Measurements from ENCODE around the gene HOXA7.

Gene HOXA7

GRCh38 chr7:27162561-27163287 is 6.2 kb upstream of the HOXA7 start:
- H3K9me3 ChIP-seq (ENCODE audit: control insufficient read depth, insufficient read depth, low read length): no peaks in the 10 kb centered on the region
- no peak overlapping the region for H3K4me2 ChIP-seq (ENCODE audit: low read length)
- no peak overlapping the region for H3K4me3 ChIP-seq (ENCODE audit: low read length)
- no peaks in the 10 kb centered on the region for H3K79me2 ChIP-seq (ENCODE audit: control insufficient read depth, low read length)
- no peak overlapping the region for H3K27ac ChIP-seq (ENCODE audit: low read depth, low read length)
- TF ChIP-seq CTCF (IDR thresholded peaks at IDR 0.05; ENCODE audit: low read depth, low read length, poor library complexity, severe bottlenecking) (no peak), EZH2phosphoT487 (IDR thresholded peaks at IDR 0.05; ENCODE audit: borderline replicate concordance, low read length) (no peak)
- no peaks in the 10 kb centered on the region for H4K20me1 ChIP-seq (ENCODE audit: control insufficient read depth, insufficient read depth, low read depth, low read length)
- no peaks in the 10 kb centered on the region for H3K36me3 ChIP-seq (ENCODE audit: control insufficient read depth, low read length)
- peaks cover 20% of the 10 kb centered on the region for H3K4me1 ChIP-seq (ENCODE audit: control insufficient read depth, low read length)
- no peaks in the 10 kb centered on the region; the same call in 1 of the 2 replicates for H3F3A ChIP-seq (ENCODE audit: control insufficient read depth, insufficient read depth)
- no peaks in the 10 kb centered on the region for H3K9me2 ChIP-seq (replicated peaks; ENCODE audit: control insufficient read depth, low read length)
- H3K27me3 ChIP-seq (ENCODE audit: control insufficient read depth, low read length): peaks cover 63% of the 10 kb centered on the region

GRCh38 chr7:27161721-27162560 is 5.5 kb upstream of the HOXA7 start:
- no peaks in the 10 kb centered on the region for H3K36me3 ChIP-seq (ENCODE audit: control insufficient read depth, low read length)
- H3K9me3 ChIP-seq (ENCODE audit: control insufficient read depth, insufficient read depth, low read length): no peaks in the 10 kb centered on the region
- H3K4me3 ChIP-seq (ENCODE audit: low read length): no peak overlapping the region; the same call in 1 of the 2 replicates
- H3K9me2 ChIP-seq (replicated peaks; ENCODE audit: control insufficient read depth, low read length): no peaks in the 10 kb centered on the region
- peaks cover 63% of the 10 kb centered on the region for H3K27me3 ChIP-seq (ENCODE audit: control insufficient read depth, low read length)
- TF ChIP-seq CTCF (IDR thresholded peaks at IDR 0.05; ENCODE audit: low read depth, low read length, poor library complexity, severe bottlenecking) (no peak), EZH2phosphoT487 (IDR thresholded peaks at IDR 0.05; ENCODE audit: borderline replicate concordance, low read length) (no peak)
- H3K27ac ChIP-seq (ENCODE audit: low read depth, low read length): no peak overlapping the region
- peaks cover 20% of the 10 kb centered on the region for H3K4me1 ChIP-seq (ENCODE audit: control insufficient read depth, low read length)
- peak overlapping the region; percentile 93 for H3K4me2 ChIP-seq (ENCODE audit: low read length)
- no peaks in the 10 kb centered on the region for H4K20me1 ChIP-seq (ENCODE audit: control insufficient read depth, insufficient read depth, low read depth, low read length)
- no peaks in the 10 kb centered on the region; the same call in 1 of the 2 replicates for H3F3A ChIP-seq (ENCODE audit: control insufficient read depth, insufficient read depth)
- no peaks in the 10 kb centered on the region for H3K79me2 ChIP-seq (ENCODE audit: control insufficient read depth, low read length)

- no peaks in the 10 kb centered on the region for H3K9me2 ChIP-seq (replicated peaks; ENCODE audit: control insufficient read depth, low read length)
- no peak overlapping the region for H3K27ac ChIP-seq (ENCODE audit: low read depth, low read length)
- no peaks in the 10 kb centered on the region for H4K20me1 ChIP-seq (ENCODE audit: control insufficient read depth, insufficient read depth, low read depth, low read length)
- H3K4me1 ChIP-seq (ENCODE audit: control insufficient read depth, low read length): peaks cover 20% of the 10 kb centered on the region
- TF ChIP-seq CTCF (IDR thresholded peaks at IDR 0.05; ENCODE audit: low read depth, low read length, poor library complexity, severe bottlenecking) (peak; percentile 57), EZH2phosphoT487 (IDR thresholded peaks at IDR 0.05; ENCODE audit: borderline replicate concordance, low read length) (no peak)
- no peaks in the 10 kb centered on the region; the same call in 1 of the 2 replicates for H3F3A ChIP-seq (ENCODE audit: control insufficient read depth, insufficient read depth)
- H3K36me3 ChIP-seq (ENCODE audit: control insufficient read depth, low read length): no peaks in the 10 kb centered on the region
- H3K4me3 ChIP-seq (ENCODE audit: low read length): peak overlapping the region; percentile 80
- H3K79me2 ChIP-seq (ENCODE audit: control insufficient read depth, low read length): no peaks in the 10 kb centered on the region
- H3K27me3 ChIP-seq (ENCODE audit: control insufficient read depth, low read length): peaks cover 57% of the 10 kb centered on the region
- peak overlapping the region; percentile 93 for H3K4me2 ChIP-seq (ENCODE audit: low read length)
- no peaks in the 10 kb centered on the region for H3K9me3 ChIP-seq (ENCODE audit: control insufficient read depth, insufficient read depth, low read length)
Measured at GRCh38 chr7:27161214-27161720, 4.8 kb upstream of the HOXA7 start.
